ENCODE results near the gene ZNF14. TPM values are rescaled to one million over a fixed set of nuclear protein-coding genes. Genes with fewer than 3 reads are reported as not detected.

Gene ZNF14
- total RNA-seq, 4 donors from 2014 or later = 6.9 to 9.4 (median 8.1) TPM

DNA sequence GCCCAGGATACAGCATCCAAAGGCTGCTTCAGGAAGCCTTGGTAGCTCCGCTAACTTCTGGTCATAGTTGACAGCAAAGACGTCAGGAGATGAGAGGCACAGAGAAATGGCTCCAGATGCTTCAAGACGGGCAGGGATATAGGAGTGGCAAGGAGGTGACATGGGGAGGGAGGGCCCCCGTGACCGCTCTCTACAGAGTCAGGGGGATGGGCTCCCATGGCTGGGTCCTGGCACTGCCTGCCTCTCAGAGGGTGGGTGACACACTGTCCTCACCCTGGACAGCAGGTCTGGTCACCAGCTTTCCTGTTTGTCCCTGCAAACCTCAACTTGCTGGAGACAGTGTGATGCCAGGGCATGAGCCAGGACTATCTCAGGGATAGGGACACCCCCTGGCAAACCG, 10.3 kb upstream of the ZNF14 start:
- no peak overlapping the region for H3K4me3 ChIP-seq (ENCODE audit: low read depth, poor library complexity, severe bottlenecking)
- WGBS, 2 donors = 80 to 85% methylated on average over 6 of the region's 6 CpGs
- no peak for TF ChIP-seq POLR2A (IDR thresholded peaks at IDR 0.05)
- TF ChIP-seq, protein P1, sequence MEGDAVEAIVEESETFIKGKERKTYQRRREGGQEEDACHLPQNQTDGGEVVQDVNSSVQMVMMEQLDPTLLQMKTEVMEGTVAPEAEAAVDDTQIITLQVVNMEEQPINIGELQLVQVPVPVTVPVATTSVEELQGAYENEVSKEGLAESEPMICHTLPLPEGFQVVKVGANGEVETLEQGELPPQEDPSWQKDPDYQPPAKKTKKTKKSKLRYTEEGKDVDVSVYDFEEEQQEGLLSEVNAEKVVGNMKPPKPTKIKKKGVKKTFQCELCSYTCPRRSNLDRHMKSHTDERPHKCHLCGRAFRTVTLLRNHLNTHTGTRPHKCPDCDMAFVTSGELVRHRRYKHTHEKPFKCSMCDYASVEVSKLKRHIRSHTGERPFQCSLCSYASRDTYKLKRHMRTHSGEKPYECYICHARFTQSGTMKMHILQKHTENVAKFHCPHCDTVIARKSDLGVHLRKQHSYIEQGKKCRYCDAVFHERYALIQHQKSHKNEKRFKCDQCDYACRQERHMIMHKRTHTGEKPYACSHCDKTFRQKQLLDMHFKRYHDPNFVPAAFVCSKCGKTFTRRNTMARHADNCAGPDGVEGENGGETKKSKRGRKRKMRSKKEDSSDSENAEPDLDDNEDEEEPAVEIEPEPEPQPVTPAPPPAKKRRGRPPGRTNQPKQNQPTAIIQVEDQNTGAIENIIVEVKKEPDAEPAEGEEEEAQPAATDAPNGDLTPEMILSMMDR (IDR thresholded peaks at IDR 0.05) = no peak
- no peak for DNase-seq (ENCODE audit: low spot score in 2 of 2)
- intact Hi-C loops (cut with DNase I; ENCODE audit: low total_unique reads) = no loop called here

DNA sequence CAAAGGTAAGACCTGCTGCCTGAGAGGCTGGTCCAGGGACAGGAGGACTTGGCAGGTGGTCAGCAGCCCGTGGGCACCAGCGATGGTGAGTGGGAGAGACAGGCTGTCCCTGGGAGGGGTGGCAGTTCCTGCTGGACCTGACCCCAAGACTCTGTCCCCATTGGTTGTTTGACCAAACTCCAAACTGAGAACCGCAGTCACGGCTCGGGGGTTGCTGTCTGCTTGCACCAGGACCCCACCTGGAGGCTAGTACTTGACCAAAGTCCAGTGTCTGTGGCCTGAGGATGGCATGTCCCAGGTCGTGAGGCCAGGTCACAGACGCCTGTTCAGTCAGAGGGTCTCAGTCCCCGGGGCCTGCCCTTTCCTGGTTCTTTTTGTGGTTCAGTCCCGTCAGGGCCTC, 9.9 kb upstream of the ZNF14 start:
- 81 to 87% methylated on average over 6 to 9 of the region's 9 CpGs for WGBS, 2 donors
- intact Hi-C loops (cut with DNase I; ENCODE audit: low total_unique reads) = no loop called here
- no peak overlapping the region for H3K4me3 ChIP-seq (ENCODE audit: low read depth, poor library complexity, severe bottlenecking)
- peak in 1 of 2 donors; percentile 80 for DNase-seq (ENCODE audit: low spot score in 2 of 2)
- TF ChIP-seq, protein P1 (IDR thresholded peaks at IDR 0.05) = no peak
- no peak for TF ChIP-seq POLR2A (IDR thresholded peaks at IDR 0.05)

DNA sequence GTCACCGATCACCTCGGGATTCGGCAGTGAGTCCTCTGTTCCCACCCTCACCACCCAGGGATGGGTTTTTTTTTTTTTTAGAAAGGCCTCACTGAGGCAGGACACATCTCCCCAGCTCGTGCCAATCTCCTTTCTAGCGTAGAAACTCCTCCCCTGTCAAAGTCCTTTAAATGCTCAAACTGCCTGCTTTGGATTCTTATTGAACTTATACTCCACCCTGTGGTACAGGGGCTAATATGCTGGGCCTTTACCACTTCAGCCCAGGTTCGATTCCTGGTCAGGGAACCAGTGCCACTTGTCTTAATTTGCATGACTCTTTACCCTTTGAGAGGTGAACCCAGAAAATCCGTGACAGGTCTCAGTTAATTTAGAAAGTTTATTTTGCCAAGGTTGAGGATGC, 8.3 kb upstream of the ZNF14 start:
- intact Hi-C loops (cut with DNase I; ENCODE audit: low total_unique reads) = no loop called here
- TF ChIP-seq POLR2A (IDR thresholded peaks at IDR 0.05) = no peak
- TF ChIP-seq, protein P1 (IDR thresholded peaks at IDR 0.05) = no peak

DNA sequence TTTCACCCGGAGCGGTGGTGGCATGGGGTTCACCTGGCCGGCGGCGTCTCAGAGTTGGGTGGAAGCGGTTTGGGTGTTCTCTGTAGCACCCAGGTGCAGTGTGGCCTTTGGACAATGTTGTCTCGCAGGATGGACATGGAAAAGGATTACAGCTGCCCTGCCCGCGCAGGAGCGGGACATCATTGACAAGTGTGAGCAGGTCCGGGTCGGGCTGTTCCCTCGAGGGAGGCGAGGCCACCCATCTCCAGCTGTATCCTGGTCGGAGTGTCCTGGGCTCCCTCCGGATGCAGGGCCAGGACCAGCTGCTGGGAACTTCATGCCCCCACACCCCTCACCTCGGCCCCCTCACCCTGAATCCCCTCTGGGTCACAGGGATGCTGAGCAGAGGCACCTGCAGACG, 7.8 kb upstream of the ZNF14 start:
- intact Hi-C loops (cut with DNase I; ENCODE audit: low total_unique reads) = no loop called here
- 84 to 87% methylated on average over 16 to 18 of the region's 18 CpGs for WGBS, 2 donors
- TF ChIP-seq, protein P1 (IDR thresholded peaks at IDR 0.05) = no peak
- no peak for TF ChIP-seq POLR2A (IDR thresholded peaks at IDR 0.05)
- no peak overlapping the region for H3K4me3 ChIP-seq (ENCODE audit: low read depth, poor library complexity, severe bottlenecking)
- no peak for DNase-seq (ENCODE audit: low spot score in 2 of 2)

More for the DNA sequence above, 8.3 kb upstream of the ZNF14 start:
- no peak overlapping the region for H3K4me3 ChIP-seq (ENCODE audit: low read depth, poor library complexity, severe bottlenecking)
- 77 to 83% methylated on average over 7 of the region's 7 CpGs for WGBS, 2 donors
- no peak for DNase-seq (ENCODE audit: low spot score in 2 of 2)

DNA sequence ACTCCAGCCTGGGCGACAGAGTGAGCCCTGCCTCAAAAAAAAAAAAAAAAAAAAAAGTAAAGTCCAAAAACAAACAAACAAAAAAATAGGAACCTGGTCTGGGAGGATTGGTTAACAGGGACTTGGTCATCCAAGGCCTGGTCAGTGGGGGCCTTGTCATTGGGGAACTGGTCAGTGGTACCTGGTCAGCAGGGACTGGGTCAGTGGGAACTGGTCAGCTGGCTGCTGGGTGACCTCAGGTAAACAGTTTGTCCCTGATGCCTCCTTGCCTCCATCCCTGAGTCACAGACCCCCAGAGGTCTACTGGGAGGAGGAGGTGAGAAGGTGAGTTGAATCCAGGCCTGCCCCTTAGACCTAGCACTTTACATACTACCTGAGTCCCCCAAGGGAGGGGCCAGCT, 5.7 kb upstream of the ZNF14 start:
- DNase-seq (ENCODE audit: low spot score in 2 of 2) = no peak
- intact Hi-C loops (cut with DNase I; ENCODE audit: low total_unique reads) = no loop called here
- no peak for TF ChIP-seq POLR2A (IDR thresholded peaks at IDR 0.05)
- TF ChIP-seq, protein P1 (IDR thresholded peaks at IDR 0.05) = no peak
- WGBS, 2 donors = 82 to 87% methylated on average over 1 of the region's 1 CpG
- no peak overlapping the region for H3K4me3 ChIP-seq (ENCODE audit: low read depth, poor library complexity, severe bottlenecking)

DNA sequence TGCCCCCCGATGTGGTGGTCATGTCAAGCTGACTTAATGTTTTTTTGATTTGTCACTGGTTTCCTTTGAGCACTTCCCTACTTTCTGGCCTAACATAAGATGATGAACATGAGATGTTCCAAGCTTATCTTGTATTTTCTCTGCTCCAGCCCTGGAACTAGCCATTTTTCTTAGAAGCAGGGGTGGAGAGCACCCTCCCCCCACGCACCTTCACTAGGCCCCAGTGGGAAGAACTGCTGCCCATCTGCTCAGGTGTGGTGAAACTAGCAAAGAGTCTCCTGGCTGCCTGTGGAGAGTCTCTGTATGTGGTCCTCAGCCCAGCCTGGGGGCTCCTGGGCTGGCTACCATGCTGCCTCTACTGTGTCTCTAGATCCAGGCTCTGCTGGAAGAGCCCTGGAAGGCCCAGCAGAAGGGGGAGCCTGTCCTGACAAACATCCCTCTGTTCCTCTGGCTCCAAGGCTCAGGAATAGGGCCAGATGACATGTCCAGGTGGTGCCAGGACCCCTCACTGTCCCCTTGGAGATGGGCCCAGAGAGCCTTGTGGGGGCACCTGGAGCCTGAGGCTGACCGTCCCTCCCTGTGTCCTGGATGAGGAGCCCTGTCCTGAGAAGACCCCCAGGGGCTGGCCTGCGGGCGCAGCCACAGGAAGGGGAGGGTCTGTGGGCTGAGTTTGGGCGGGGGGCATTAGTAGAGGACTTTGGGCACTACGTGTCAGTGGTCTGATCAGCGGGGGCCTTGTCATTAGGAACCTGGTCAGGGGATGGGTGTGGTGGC, 4.8 kb upstream of the ZNF14 start:
- WGBS, 2 donors = 80 to 93% methylated on average over 8 of the region's 8 CpGs
- intact Hi-C loops (cut with DNase I; ENCODE audit: low total_unique reads) = no loop called here
- DNase-seq (ENCODE audit: low spot score in 2 of 2) = no peak
- TF ChIP-seq, protein P1 (IDR thresholded peaks at IDR 0.05) = no peak
- TF ChIP-seq POLR2A (IDR thresholded peaks at IDR 0.05) = no peak
- H3K4me3 ChIP-seq (ENCODE audit: low read depth, poor library complexity, severe bottlenecking) = no peak overlapping the region
